22Rv1 (cell line): ENCODE measurements around the gene EMC10.

Experiments used
- ZFX ChIP-seq: fragments of 450-650 bp; IDR thresholded peaks from 2 replicates; pipeline ENCODE4 v1.6.1; 2017; ENCODE audit warnings: antibody characterized with exemption, borderline replicate concordance
- TF ChIP-seq, protein P1 (sequence below): fragments of 450-650 bp; IDR thresholded peaks from 2 replicates; pipeline ENCODE4 v1.5.1; 2017; ENCODE audit warnings: mild to moderate bottlenecking

DNA sequence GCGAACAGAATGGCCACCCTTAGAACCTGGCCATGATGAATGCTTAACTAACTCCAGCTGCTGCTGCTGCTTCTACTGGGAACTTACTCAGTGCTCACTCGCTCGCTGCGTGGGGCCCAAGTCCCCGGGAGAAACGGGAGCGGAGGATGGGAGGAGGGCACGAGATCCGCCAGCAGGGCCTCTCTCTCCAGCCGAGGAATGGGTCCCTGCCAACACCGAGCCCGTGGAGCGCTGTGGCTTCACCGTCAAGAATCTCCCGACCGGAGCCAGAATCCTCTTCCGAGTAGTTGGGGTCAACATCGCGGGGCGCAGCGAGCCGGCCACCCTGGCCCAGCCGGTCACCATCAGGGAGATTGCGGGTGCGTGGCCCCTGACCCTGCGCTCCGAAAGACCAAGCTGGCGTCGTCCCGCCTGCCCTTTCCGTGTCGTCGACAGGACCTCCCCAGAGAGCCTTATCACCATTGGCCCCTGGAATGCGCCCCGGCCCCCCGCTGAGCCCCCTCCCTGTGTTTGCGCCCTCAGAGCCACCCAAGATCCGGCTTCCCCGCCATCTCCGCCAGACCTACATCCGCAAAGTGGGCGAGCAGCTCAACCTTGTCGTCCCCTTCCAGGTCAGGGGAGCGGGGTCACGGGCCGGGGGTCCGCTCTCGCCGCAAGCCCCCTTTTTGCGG lies 17.8 kb upstream of the EMC10 start:
- TF ChIP-seq, protein P1, sequence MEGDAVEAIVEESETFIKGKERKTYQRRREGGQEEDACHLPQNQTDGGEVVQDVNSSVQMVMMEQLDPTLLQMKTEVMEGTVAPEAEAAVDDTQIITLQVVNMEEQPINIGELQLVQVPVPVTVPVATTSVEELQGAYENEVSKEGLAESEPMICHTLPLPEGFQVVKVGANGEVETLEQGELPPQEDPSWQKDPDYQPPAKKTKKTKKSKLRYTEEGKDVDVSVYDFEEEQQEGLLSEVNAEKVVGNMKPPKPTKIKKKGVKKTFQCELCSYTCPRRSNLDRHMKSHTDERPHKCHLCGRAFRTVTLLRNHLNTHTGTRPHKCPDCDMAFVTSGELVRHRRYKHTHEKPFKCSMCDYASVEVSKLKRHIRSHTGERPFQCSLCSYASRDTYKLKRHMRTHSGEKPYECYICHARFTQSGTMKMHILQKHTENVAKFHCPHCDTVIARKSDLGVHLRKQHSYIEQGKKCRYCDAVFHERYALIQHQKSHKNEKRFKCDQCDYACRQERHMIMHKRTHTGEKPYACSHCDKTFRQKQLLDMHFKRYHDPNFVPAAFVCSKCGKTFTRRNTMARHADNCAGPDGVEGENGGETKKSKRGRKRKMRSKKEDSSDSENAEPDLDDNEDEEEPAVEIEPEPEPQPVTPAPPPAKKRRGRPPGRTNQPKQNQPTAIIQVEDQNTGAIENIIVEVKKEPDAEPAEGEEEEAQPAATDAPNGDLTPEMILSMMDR, result no peak
- TF ChIP-seq ZFX, result no peak
